8988T (cell line): Measurements from ENCODE around the gene CNTNAP5.

Source experiments
- DNase-seq: peaks from one replicate; pipeline ENCODE4 v3.0.0; 2011

Gene CNTNAP5

DNA sequence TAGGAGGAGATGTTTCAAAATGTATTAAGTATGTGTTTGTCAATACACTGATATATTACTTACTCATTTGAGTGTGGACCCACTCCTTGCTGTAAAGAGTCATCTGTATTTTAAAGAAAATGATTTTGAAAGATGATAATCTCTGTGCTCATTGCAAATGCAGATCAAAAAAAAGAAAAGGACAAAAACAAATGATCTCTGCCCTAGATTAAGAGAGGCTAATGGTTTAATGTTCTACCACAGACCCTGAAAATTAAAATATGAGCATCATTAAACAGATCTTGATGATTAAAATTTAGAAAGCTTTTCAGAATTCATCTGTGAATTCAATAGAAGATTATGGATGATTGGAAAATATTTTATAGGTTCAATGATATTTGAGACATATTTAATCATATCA lies 136.5 kb downstream of the CNTNAP5 start:
- DNase-seq: no peak

DNA sequence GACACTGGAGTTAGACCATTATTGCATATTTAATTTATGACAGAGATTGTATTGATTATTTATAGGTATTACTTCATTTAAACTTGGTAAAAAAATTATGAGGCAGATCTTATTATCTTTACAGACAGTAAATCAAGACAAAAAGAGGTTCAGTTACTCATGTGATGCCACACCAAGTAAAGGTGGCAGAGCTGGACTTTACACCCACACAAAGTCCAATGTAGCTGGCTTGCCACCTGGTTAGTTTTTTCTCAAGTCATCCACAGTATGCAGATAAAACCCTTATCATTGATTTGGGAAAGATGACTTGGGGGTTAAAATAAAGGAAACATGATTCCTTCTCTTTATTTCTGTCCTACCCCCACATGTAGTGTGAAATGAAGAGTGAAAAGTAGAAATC lies 137.2 kb downstream of the CNTNAP5 start:
- no peak for DNase-seq

DNA sequence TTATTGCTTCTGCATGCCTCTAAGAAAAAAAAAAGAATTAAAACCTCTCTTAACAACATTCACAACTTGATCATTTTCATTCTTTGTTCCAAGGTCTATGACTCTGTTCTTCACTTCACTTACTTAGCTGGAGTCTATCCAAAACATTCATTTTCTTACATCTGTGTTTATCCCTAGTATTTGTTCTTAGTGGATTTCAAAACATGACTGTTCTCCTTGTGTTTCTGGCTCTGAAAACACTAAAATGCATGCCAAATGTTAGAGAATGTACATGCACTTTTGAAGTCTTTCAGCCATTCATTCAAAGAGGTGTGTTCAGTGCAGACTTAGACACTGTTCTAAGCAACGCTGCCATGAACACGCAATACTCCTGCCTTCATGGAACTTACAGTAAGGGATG lies 138.8 kb downstream of the CNTNAP5 start:
- DNase-seq: no peak

DNA sequence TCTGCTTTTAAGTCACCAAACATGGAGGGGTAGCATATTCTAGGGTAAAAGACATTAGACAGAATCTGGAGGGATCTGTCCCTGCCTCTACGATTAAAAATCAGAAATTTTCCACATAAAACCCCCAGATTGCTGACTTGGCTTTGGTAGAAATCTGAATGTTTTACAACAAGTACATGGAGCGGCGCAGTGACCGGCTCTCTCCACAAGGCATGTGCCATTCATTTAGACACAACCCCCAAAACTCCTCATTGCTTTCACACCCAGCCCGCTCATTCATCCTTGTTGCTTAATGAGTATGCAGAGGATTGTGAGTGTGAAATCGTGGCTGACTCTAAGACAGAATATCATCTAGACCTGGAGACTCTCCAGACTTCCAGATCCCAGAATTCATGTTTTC lies 140.6 kb downstream of the CNTNAP5 start:
- DNase-seq: no peak

DNA sequence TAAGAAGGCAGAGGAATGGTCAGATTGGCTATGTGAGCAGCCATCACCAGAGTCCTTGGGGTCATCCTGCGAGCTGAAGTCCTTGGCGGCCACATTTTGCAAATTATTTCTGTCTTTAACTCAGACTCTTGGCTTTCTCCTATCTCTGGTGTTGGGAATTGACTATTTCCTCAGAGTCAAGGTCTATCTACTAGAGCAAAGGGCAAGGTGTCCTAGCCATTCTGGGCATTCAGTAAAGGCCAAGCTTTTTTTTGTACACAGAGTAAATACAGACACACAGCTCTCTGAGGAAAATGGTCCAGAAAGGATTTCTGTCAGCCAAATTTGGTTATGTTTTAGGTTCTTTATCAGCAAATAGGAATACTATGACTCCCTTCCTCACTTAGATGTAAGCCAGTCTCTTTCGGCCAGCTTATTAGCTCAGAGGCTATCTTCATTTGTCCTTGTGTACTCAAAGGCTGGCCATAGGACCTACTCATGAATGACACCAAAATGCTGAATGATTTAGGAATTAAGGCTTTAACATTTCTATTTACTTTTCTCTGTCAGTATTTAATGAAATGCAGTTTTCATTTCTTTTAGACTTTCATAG lies 146.5 kb downstream of the CNTNAP5 start:
- no peak for DNase-seq

DNA sequence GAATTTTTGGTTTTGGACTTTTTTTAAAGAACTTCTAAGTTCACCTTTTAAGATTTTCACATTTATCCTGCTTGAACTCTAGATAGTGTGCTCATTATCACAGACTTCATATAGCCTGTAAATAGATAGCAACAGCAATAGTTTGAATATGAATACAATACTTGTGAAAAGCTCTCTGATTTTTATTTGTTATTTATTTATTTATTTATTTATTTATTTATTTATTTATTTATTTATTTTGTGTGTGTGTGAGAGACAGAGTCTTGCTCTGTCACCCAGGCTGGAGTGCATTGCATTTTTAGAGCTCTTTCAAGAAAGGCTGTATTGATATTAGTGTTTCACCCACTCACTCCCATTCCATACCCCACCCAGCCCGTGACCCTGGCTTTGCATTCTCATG lies 153.6 kb downstream of the CNTNAP5 start:
- no peak for DNase-seq

DNA sequence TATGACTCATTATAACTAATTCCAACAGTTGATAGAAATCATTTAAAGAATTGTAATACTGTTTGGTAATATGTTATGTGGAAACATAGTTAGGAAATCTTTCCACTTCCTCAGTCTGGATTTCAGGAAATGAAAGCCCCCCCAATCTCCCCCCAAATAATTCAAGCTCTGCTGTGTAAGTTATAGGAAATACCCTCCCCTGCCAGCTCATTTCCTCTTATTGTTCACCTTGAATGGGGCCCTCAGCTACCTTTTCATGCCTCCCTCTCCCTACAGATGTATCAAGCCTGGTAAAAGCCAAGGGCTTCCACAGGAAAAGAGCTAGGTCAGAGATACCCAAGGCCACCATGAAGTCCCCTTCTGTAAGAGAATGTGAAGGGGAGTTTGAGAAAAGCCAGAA lies 155.5 kb downstream of the CNTNAP5 start:
- DNase-seq: no peak

DNA sequence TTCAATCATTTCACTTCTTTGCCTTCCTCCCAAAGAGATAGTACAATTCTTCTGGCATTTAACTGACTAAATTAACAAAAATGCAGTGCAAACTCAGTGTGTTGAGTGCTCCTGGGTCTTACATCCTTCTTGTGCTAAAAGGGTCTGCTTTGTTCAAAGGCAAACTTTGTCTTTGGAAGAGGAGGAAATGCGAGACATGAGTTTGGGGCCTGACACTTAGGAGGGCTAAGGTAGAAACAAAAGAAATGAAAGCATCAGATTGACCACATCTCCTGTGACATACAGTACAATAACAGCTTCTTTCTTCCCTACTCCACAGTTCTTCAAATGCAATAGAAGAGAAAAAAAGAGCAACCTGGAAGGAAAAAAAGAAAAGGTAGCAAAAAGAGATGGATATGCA lies 161.7 kb downstream of the CNTNAP5 start:
- DNase-seq: no peak

DNA sequence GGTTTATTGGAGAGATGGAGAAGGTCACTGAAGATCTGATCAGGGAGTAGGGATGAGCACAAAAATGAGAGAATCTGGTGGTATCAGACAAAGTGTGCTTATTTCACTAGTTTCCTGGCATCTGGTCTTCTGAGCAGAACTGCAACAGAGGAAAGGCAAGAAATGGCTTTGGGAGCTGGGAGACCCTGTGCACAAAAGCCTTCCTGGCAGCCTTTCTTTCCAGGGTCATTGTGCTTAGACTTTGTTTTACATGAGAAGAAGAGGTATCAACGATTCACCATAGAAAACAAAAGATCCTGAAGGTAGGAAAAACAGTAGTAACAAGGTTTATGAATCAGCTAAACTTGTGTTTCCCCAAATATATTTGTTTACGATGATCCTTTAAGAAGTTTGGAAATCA lies 162.9 kb downstream of the CNTNAP5 start:
- DNase-seq: no peak

DNA sequence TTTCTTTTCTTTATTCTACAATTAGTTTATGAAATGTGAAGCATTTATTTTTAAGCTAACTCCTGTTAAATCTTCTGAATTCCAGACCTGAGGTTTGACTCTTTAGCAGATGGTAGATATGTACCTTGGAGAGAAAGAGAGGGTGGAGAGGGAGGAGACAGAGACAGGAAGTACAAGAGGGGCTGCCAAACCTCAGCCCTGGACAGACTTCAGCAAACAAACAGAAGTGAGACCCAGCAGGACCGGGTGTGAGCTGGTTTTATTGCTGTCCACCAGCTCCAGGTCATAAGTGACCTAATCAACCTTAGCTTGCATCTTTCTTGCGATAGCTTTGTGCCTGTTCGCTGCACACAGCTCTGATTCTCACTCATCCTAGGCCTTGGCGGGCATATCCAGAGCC lies 168.6 kb downstream of the CNTNAP5 start:
- no peak for DNase-seq

DNA sequence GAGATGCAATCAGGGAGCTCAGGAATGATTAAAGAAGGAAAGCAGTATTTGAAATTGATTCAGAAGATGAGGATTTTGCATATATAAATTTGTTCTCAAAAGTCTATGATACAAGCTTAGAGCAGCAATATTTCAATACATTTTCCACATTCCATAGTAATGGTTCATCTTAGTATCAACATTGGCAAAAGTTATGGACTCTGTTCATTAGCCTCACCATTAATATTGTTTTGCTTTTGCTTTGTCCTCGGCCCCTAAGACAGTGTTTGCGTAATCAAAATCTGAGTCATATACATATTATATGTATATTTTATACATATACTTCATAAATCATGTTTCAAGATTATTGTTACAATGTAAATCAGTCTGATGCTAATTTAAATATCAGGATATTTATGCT lies 176.6 kb downstream of the CNTNAP5 start:
- DNase-seq: no peak

DNA sequence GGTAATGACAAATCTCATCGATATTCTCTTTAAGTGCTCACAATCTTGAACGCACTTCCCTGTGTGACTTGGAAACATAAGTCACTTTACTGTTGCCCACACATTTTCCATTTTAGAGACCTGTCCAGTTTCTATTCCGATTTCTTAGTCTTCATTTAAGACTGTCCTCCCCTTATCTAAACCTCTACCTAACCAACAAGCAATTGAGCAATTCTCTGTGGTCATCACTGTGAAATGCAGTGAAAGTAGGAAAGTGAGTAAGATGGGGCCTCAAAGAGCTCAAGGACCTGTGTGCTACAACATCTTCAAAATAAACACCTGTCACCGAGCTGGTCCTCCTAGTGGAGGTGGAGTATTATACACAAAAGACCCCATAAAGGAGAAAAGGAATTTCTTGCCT lies 184.4 kb downstream of the CNTNAP5 start:
- DNase-seq: no peak

DNA sequence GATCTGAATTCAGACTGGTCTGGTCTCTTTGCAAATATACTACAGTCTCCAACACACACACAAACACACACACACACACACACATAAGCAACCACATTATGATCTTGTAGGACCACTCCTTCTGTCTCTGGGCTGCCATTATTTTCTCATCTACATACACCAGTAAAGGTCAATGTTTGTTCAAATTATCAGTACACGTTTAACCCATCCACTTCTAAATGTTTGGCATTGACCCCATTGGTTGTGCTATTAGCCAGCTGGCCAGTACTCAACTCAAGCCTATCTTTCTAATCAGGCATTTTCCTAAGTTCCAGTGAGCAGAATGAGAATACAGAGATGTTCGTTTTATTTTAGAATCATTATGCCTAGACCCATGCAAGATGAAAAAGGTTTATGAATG lies 186.4 kb downstream of the CNTNAP5 start:
- DNase-seq: no peak

DNA sequence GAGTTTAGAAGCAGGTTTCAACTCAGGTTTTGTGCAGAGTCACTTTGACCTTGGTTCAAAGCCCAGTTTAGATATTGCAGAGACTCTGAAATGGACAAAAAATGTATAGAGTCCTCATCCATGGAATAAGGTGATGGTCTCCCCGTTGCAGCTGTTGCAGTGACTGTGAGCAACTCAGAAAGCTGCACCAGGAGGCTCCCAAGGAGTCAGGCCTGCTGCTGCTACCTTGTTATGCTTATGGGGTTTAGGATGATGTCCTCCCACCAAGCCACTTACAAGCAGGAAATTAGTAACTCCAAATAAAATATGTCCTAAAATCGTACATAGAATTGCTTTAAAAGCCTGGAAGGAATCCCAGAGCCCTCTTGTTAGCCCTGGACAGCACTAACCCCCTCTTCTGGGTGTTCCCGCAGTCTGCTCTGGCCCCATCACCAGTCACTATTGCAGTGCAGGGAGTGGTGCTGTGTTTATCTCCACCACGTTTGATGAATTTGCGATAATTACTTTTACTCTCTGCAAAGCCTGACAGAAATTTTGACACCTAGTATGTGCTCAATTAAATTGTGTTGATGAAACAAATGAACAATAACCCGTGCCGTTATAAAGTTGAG lies 189.0 kb downstream of the CNTNAP5 start:
- DNase-seq: no peak

DNA sequence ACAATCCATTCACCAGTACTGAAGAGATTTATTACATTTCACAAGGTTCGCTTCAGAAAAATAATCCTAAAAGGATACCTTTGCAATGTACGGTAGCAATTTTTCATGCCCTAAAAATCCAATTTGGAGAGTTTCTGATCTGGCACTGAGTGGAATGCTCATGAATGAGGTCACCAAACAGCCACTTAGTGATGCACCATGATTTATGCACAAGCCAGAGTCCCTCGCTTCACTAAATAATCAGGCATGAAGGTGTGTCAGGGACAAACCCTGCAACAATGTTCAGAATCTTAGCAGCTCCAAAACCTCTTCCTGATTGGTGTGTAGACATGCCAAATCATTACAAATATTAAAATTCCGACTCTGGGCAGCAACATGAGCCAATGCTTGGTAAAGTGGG lies 221.1 kb downstream of the CNTNAP5 start:
- no peak for DNase-seq

DNA sequence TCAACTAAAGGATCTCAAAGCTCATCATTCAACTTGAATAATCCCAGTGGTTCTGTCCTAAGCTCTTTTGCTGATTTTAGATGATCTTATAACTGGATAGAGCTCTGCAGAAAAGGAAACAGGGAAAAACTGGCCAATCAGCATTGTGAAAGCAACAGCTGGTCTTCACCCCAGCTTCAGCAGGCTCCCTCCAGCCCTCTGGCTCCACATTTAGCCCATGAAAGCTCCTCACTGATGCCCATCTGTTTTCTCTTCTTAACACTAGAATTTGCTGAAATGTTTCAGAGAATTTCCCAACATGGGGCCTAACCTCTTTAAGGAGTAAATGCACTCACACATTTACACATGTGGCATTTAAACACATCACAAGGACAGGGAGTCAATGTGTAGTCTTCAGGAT lies 223.3 kb downstream of the CNTNAP5 start:
- no peak for DNase-seq

DNA sequence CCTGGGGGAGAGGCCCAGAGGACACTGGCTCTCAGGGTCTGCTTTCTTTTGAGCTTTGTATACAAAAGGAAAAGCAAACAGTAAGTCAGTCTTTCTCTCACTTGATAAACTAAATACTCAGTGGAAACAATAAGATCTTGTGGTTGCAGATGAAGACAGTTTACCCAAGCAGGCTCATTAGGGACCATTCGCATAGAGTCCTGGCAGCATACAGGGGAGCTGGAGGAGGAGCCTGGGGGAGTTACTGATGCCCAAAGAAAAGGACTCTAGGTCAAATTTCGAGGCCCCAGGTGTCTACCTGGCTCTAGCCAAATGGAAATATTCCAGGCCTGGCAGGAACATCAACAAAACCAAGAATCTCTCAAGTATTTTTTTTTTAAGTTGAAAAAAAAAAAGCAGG lies 225.3 kb downstream of the CNTNAP5 start:
- DNase-seq: no peak

DNA sequence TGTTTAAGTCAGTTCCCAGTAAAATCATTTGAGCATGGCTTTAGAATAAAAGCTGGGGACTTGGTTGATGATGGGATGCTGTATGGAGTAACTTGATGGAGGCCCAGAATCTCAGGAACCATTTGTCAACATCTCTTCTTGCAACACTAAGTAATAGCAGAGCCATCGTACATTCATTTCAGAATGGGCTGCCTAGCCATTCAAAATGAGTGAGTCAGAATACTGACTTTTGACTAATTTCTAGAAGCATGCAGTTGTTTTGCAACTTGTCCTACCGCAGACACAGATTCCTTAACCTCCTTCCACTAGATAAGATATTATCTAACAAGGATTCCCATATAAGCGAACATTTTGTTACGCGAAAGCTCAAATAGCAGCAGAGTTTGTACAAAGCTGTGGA lies 229.5 kb downstream of the CNTNAP5 start:
- no peak for DNase-seq

DNA sequence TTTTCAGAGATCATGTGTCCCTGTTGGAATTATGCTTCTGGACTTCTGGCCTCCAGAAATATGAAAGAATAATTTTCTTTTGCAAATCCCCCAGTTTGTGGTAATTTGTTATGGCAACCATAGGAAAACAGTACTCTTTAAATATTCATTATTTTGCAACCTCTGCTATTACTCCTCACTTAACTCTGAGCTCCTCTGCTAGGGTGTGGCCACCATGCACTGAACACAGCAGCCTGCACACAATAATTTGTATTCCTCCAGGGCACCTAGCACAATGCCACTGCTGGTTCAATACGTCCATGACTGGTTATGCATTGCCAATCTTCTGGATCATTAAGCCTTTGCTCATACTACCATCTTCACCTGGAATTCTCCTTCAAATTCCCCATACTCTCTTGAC lies 232.0 kb downstream of the CNTNAP5 start:
- no peak for DNase-seq

DNA sequence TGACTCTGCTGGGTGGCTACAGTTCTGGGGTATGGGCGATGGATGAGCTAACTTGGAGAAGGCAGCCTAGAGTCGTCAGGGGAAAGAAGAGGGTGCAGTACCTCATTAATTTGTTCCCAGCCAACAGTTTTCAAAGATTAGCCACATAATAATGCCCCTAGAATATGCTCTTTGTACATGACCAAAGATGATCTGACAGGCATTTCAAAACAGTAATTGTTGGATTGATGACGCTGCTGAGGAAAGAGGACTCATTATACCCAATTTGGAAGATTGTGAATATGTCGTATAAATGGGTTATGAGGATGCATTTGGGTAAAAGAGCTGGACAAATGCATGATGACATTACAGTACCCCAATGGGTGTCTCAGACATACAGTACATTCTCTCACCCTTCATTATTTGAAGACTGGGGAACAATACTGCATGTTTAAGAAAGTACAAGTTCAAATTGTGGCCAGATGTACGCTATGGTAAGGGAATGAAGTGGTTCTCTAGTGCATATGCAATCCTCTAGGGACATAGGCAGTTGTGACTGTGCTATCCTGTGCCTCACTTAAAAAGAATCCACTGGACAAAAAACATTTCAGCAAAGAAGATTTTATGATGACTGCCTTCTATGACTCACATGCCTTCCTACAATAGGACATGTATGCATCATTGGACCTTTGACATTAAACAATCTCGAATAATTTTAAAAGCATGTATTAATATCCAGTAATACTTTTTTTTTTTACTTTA lies 233.2 kb downstream of the CNTNAP5 start:
- DNase-seq: no peak

DNA sequence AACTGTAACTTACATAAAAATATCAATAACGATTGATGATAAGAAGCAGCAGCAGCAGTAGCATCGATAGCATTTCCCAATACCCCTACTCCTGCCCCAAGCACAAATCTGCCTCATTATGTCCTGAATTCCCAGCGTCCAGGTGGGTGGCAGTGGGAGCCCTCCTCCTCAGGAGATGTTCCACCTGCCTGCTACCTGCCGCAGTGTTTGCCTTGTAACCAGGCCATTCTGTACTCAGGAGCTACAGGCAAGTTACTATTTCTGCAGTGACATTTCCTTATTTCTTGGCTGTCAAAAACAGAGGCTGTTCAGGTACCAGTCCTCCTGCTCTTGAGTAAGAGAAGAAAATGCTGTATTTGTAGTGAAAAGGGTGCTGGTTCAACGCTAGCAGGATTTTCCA lies 236.4 kb downstream of the CNTNAP5 start:
- no peak for DNase-seq

DNA sequence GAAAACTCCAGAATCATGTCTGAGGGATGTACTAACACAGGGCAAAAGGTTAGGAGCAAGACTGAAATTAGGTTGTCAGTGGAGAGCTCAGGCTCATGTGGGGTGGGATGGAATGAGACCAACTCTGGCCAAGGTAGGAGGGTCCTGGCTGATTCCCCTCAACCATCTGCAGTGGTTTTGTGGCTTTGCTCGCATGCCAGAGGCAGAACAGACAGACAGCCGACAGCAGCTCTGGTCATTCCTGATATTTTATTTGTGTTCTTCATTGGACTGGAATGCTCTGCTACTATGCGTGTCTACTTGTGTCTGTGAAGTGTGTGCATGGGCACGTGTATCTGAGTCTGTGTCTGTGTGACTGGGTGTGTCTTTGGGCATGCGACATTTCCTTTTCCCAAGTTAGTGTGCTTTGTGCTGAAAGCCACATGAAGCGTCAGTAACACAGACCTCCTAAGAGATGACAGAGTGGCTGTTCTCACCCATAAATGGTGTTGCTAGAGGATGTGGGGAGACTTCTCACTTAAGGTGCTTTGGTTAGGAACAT lies 239.5 kb downstream of the CNTNAP5 start:
- no peak for DNase-seq

DNA sequence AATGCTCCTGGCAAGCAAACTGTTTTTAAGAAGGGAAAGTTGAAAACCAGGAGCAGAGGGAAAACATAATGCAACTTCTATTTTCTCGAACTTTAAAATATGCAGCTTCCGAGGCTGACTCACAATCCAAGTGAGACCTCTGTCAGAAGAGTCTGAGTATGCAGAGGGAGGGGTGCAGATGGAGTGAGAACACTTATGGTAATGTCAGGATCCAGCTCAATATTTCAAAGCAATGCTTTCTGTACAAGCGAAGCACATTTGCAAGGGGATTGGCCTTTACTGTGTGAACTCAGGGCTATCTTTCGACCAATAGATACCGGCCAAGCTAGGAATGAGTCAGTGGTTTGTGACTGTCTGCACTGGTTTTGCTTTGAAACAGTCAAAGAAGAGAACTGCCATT lies 242.7 kb downstream of the CNTNAP5 start:
- no peak for DNase-seq

DNA sequence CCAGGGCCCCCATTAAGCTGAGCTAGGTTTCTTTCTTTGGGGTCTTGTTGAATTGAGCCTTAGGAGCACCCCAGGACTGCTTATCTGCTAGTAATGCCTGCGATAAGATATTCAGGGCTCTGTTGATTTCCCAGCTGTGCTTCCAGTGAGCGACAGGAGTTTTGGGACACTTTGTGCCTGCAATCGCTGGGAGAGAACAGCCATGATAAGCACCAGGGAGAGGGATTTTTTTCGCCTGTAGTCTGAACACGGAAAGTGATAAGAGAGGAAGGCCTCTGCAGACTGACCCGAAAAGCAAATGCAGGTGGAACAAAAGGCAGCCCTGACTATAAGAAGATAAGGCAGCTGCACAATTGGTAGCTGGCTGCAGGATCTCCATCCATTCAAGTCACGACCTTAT lies 244.3 kb downstream of the CNTNAP5 start:
- no peak for DNase-seq
